ENCODE results near the gene SFXN3. TPM values are rescaled to one million over a fixed set of nuclear protein-coding genes. Genes with fewer than 3 reads are reported as not detected.
A peak's percentile ranks its signal among the peaks of the same experiment; 100 is the strongest.
"Not testable (repeated sequence)": the region's sequence is repeated elsewhere in the genome, so short reads cannot be mapped to it uniquely, and the experiment has no call there.

The SFXN3 gene
- total RNA-seq, 3 donors from 2014 or later (not counting 1 experiment from before 2014, with no cell fraction given) = 59.7 to 74.5 (median 68.9) TPM

- no peak for ATAC-seq
- WGBS (ENCODE audit: insufficient coverage) = 33% methylated on average over 1 of the region's 3 CpGs
- peak overlapping the region; percentile 83 to 89 for H3K27ac Mint-ChIP-seq
These were observed 2.2 kb downstream of the SFXN3 start for GRCh38 chr10:101033276-101033675.

GRCh38 chr10:101034404-101034803 lies 3.4 kb downstream of the SFXN3 start:
- not testable (repeated sequence) for H3K27me3 ChIP-seq (ENCODE audit: control insufficient read depth, insufficient read depth, low read length); H3K9me3 Mint-ChIP-seq; H3K27ac ChIP-seq (ENCODE audit: low read length); H3K27me3 Mint-ChIP-seq (ENCODE audit: low read depth in 2 of 2); H3K9me3 ChIP-seq (ENCODE audit: control insufficient read depth, insufficient read depth, low read length); ATAC-seq; H3K27ac Mint-ChIP-seq; DNase-seq; H3K4me3 Mint-ChIP-seq; H3K4me3 ChIP-seq (ENCODE audit: low read length)
- Mint-ChIP-seq H3K4me1 (peaks cover 27 to 28% of the 10 kb centered on the region in 2 donors), H3K36me3 (peaks cover 14% of the 10 kb centered on the region)
- intact Hi-C loops (cut with micrococcal nuclease) = loop anchor here (5.0 kb wide), 3 partner anchors 33 to 318 kb away; partner anchors contain the start of genes BTRC and LZTS2
- Histone ChIP-seq H3K4me1 (ENCODE audit: control insufficient read depth, insufficient read depth, low read length) (peaks cover 28% of the 10 kb centered on the region), H3K36me3 (ENCODE audit: control insufficient read depth, insufficient read depth, low read length) (peaks cover 41% of the 10 kb centered on the region)
- 96% methylated on average over 4 of the region's 4 CpGs for WGBS (ENCODE audit: insufficient coverage)

More at GRCh38 chr10:101033276-101033675, 2.2 kb downstream of the SFXN3 start:
- H3K4me1 Mint-ChIP-seq = peaks cover 27 to 28% of the 10 kb centered on the region in 2 donors
- TF ChIP-seq CTCF (IDR thresholded peaks at IDR 0.05) = no peak
- no peak for DNase-seq
- Histone ChIP-seq H3K27me3 (ENCODE audit: control insufficient read depth, insufficient read depth, low read length) (no peaks in the 10 kb centered on the region), H3K27ac (ENCODE audit: low read length) (peak overlapping the region; percentile 98), H3K36me3 (ENCODE audit: control insufficient read depth, insufficient read depth, low read length) (peaks cover 36% of the 10 kb centered on the region), H3K9me3 (ENCODE audit: control insufficient read depth, insufficient read depth, low read length) (no peaks in the 10 kb centered on the region), H3K4me1 (ENCODE audit: control insufficient read depth, insufficient read depth, low read length) (peaks cover 28% of the 10 kb centered on the region), H3K4me3 (ENCODE audit: low read length) (no peak overlapping the region)
- intact Hi-C loops (cut with micrococcal nuclease) = loop anchor here (5.0 kb wide), 3 partner anchors 34 to 319 kb away; partner anchors contain the start of genes BTRC and LZTS2
- H3K4me3 Mint-ChIP-seq = peak overlapping the region; percentile 88
- H3K9me3 Mint-ChIP-seq = no peaks in the 10 kb centered on the region
- peaks cover 0 to 7% of the 10 kb centered on the region in 2 donors for H3K27me3 Mint-ChIP-seq (ENCODE audit: low read depth in 2 of 2)
- H3K36me3 Mint-ChIP-seq = peaks cover 9% of the 10 kb centered on the region

GRCh38 chr10:101035314-101035713 lies 4.3 kb downstream of the SFXN3 start:
- Mint-ChIP-seq H3K36me3 (peaks cover 14% of the 10 kb centered on the region), H3K4me1 (peaks cover 27 to 28% of the 10 kb centered on the region in 2 donors), H3K27me3 (ENCODE audit: low read depth in 2 of 2) (no peaks in the 10 kb centered on the region), H3K27ac (no peak overlapping the region), H3K4me3 (no peak overlapping the region), H3K9me3 (no peaks in the 10 kb centered on the region)
- Histone ChIP-seq H3K27ac (ENCODE audit: low read length) (no peak overlapping the region), H3K9me3 (ENCODE audit: control insufficient read depth, insufficient read depth, low read length) (no peaks in the 10 kb centered on the region), H3K36me3 (ENCODE audit: control insufficient read depth, insufficient read depth, low read length) (peaks cover 46% of the 10 kb centered on the region), H3K4me1 (ENCODE audit: control insufficient read depth, insufficient read depth, low read length) (peaks cover 24% of the 10 kb centered on the region), H3K4me3 (ENCODE audit: low read length) (no peak overlapping the region), H3K27me3 (ENCODE audit: control insufficient read depth, insufficient read depth, low read length) (no peaks in the 10 kb centered on the region)
- 98% methylated on average over 7 of the region's 7 CpGs for WGBS (ENCODE audit: insufficient coverage)
- intact Hi-C loops (cut with micrococcal nuclease) = no loop called here
- TF ChIP-seq CTCF (IDR thresholded peaks at IDR 0.05) = no peak
- ATAC-seq = no peak
- no peak for DNase-seq

GRCh38 chr10:101035916-101036702 lies 5.1 kb downstream of the SFXN3 start:
- H3K27me3 Mint-ChIP-seq (ENCODE audit: low read depth in 2 of 2) = no peaks in the 10 kb centered on the region
- Histone ChIP-seq H3K4me3 (ENCODE audit: low read length) (no peak overlapping the region), H3K9me3 (ENCODE audit: control insufficient read depth, insufficient read depth, low read length) (no peaks in the 10 kb centered on the region), H3K27ac (ENCODE audit: low read length) (no peak overlapping the region), H3K36me3 (ENCODE audit: control insufficient read depth, insufficient read depth, low read length) (peaks cover 46% of the 10 kb centered on the region), H3K27me3 (ENCODE audit: control insufficient read depth, insufficient read depth, low read length) (no peaks in the 10 kb centered on the region), H3K4me1 (ENCODE audit: control insufficient read depth, insufficient read depth, low read length) (peaks cover 18% of the 10 kb centered on the region)
- intact Hi-C loops (cut with micrococcal nuclease) = no loop called here
- no peaks in the 10 kb centered on the region for H3K9me3 Mint-ChIP-seq
- H3K4me3 Mint-ChIP-seq = no peak overlapping the region
- H3K27ac Mint-ChIP-seq = peak overlapping the region in 1 of 2 donors; percentile 36
- H3K36me3 Mint-ChIP-seq = peaks cover 14% of the 10 kb centered on the region
- H3K4me1 Mint-ChIP-seq = peaks cover 25 to 26% of the 10 kb centered on the region in 2 donors
- no peak for TF ChIP-seq CTCF (IDR thresholded peaks at IDR 0.05)
- no peak for ATAC-seq
- no peak for DNase-seq
- WGBS (ENCODE audit: insufficient coverage) = 93% methylated on average over 10 of the region's 10 CpGs
